ENCODE results near the gene GSK3A. TPM values are rescaled to one million over a fixed set of nuclear protein-coding genes. Genes with fewer than 3 reads are reported as not detected.
A peak's percentile ranks its signal among the peaks of the same experiment; 100 is the strongest.

The GSK3A gene
- total and polyA plus RNA-seq, 9 of the 15 experiments (the other 6 are each of a cell fraction or from before 2014, with no cell fraction given) = 0.62 to 90.7 (median 33.3) TPM

GRCh38 chr19:42219812-42220750 is 22.3 kb downstream of the GSK3A start, which contains the start of gene ZNF526 (continued):
- TF ChIP-seq SMARCB1 (IDR thresholded peaks at IDR 0.05; ENCODE audit: insufficient read length, low read depth) (no peak), STAT5A (IDR thresholded peaks at IDR 0.05; ENCODE audit: borderline replicate concordance, low read length) (no peak), ASH1L (IDR thresholded peaks at IDR 0.05; ENCODE audit: borderline replicate concordance, low read depth, partially characterized antibody) (peak; percentile 95), C11orf30 (IDR thresholded peaks at IDR 0.05; ENCODE audit: low read depth) (peak; percentile 92), PRMT5 (CRISPR knock-in tag; IDR thresholded peaks at IDR 0.05) (0 out of 2 replicates have a peak, but pooled peaks have one; percentile 39), ZNF12 (CRISPR knock-in tag; IDR thresholded peaks at IDR 0.05) (no peak), BRD9 (IDR thresholded peaks at IDR 0.05; ENCODE audit: low read depth, partially characterized antibody) (peak; percentile 50), ARNT (IDR thresholded peaks at IDR 0.05) (no peak), ZNF146 (CRISPR knock-in tag; IDR thresholded peaks at IDR 0.05; ENCODE audit: unreplicated experiment) (no peak), NEUROD1 (IDR thresholded peaks at IDR 0.05; ENCODE audit: borderline replicate concordance, low read depth, low read length, partially characterized antibody) (peak; percentile 84), ZNF668 (CRISPR knock-in tag; IDR thresholded peaks at IDR 0.05) (no peak), TCF7 (IDR thresholded peaks at IDR 0.05; ENCODE audit: borderline replicate concordance) (no peak), FOXP4 (CRISPR knock-in tag; IDR thresholded peaks at IDR 0.05; ENCODE audit: borderline replicate concordance) (no peak), PHF20 (IDR thresholded peaks at IDR 0.05; ENCODE audit: partially characterized antibody) (peak; percentile 85), ZMIZ1 (IDR thresholded peaks at IDR 0.05; ENCODE audit: low read depth in 2 of 2, low read length in 2 of 2) (no peak; a peak in 1 of 4 replicates)
- TF ChIP-seq, protein P1, sequence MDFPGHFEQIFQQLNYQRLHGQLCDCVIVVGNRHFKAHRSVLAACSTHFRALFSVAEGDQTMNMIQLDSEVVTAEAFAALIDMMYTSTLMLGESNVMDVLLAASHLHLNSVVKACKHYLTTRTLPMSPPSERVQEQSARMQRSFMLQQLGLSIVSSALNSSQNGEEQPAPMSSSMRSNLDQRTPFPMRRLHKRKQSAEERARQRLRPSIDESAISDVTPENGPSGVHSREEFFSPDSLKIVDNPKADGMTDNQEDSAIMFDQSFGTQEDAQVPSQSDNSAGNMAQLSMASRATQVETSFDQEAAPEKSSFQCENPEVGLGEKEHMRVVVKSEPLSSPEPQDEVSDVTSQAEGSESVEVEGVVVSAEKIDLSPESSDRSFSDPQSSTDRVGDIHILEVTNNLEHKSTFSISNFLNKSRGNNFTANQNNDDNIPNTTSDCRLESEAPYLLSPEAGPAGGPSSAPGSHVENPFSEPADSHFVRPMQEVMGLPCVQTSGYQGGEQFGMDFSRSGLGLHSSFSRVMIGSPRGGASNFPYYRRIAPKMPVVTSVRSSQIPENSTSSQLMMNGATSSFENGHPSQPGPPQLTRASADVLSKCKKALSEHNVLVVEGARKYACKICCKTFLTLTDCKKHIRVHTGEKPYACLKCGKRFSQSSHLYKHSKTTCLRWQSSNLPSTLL (IDR thresholded peaks at IDR 0.05) = no peak
- TF ChIP-seq, protein P2, sequence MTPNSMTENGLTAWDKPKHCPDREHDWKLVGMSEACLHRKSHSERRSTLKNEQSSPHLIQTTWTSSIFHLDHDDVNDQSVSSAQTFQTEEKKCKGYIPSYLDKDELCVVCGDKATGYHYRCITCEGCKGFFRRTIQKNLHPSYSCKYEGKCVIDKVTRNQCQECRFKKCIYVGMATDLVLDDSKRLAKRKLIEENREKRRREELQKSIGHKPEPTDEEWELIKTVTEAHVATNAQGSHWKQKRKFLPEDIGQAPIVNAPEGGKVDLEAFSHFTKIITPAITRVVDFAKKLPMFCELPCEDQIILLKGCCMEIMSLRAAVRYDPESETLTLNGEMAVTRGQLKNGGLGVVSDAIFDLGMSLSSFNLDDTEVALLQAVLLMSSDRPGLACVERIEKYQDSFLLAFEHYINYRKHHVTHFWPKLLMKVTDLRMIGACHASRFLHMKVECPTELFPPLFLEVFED (CRISPR knock-in tag; conservative IDR thresholded peaks at IDR 0.05) = 0 out of 2 replicates have a peak, but pooled peaks have one; percentile 18
